BE2C (cell line): ENCODE data around the gene FMNL2.

ENCODE experiments used
- DNase-seq: peaks from one replicate; pipeline ENCODE4 v3.0.0-alpha.2; 2020
- H3K27me3 ChIP-seq: fragments of 250-450 bp; sonication (Bioruptor Pico); 2 replicates; pipeline ENCODE4 v1.5.1; 2020; ENCODE audit warnings: mild to moderate bottlenecking
- H3K36me3 ChIP-seq: fragments of 250-450 bp; sonication (Bioruptor Pico); 2 replicates; pipeline ENCODE4 v1.5.1; 2020; ENCODE audit warnings: mild to moderate bottlenecking
- H3K4me1 ChIP-seq: fragments of 250-450 bp; sonication (Bioruptor Pico); 2 replicates; pipeline ENCODE4 v1.5.1; 2020
- H3K4me3 ChIP-seq: 2 replicates; pipeline ENCODE4 v1.5.1; 2011; ENCODE audit warnings: low read depth, low read length
- H3K9me3 ChIP-seq: fragments of 250-450 bp; sonication (Bioruptor Pico); 2 replicates; pipeline ENCODE4 v1.5.1; 2020
- CTCF ChIP-seq: IDR thresholded peaks from 2 replicates; pipeline ENCODE4 v1.5.1; 2012; ENCODE audit warnings: mild to moderate bottlenecking, low read depth, low read length

FMNL2 gene

GRCh38 chr2:152611458-152612231 lies 276.7 kb downstream of the FMNL2 start:
- H3K4me3 ChIP-seq = no peak overlapping the region
- H3K27me3 ChIP-seq = no peaks in the 10 kb centered on the region
- TF ChIP-seq CTCF = no peak

GRCh38 chr2:152613235-152613634 lies 278.3 kb downstream of the FMNL2 start:
- no peak overlapping the region for H3K4me3 ChIP-seq
- H3K27me3 ChIP-seq = no peaks in the 10 kb centered on the region
- no peaks in the 10 kb centered on the region; the same call in 1 of the 2 replicates for H3K36me3 ChIP-seq
- no peaks in the 10 kb centered on the region for H3K9me3 ChIP-seq
- no peaks in the 10 kb centered on the region for H3K4me1 ChIP-seq
- TF ChIP-seq CTCF = no peak
- no peak for DNase-seq

More at GRCh38 chr2:152611458-152612231, 276.7 kb downstream of the FMNL2 start:
- no peaks in the 10 kb centered on the region for H3K4me1 ChIP-seq
- no peaks in the 10 kb centered on the region for H3K36me3 ChIP-seq
- DNase-seq = no peak
- no peaks in the 10 kb centered on the region for H3K9me3 ChIP-seq

- no peaks in the 10 kb centered on the region for H3K9me3 ChIP-seq
- no peaks in the 10 kb centered on the region for H3K4me1 ChIP-seq
- no peak for DNase-seq
- no peaks in the 10 kb centered on the region; the same call in 1 of the 2 replicates for H3K36me3 ChIP-seq
- H3K4me3 ChIP-seq = no peak overlapping the region
- no peaks in the 10 kb centered on the region for H3K27me3 ChIP-seq
- TF ChIP-seq CTCF = no peak
Measured at GRCh38 chr2:152615177-152615576, 280.2 kb downstream of the FMNL2 start.

- no peak for TF ChIP-seq CTCF
- Histone ChIP-seq H3K36me3 (no peaks in the 10 kb centered on the region; the same call in 1 of the 2 replicates), H3K27me3 (no peaks in the 10 kb centered on the region), H3K4me3 (no peak overlapping the region), H3K4me1 (no peaks in the 10 kb centered on the region), H3K9me3 (no peaks in the 10 kb centered on the region)
- no peak for DNase-seq
Measured at GRCh38 chr2:152617456-152618192, 282.6 kb downstream of the FMNL2 start.

GRCh38 chr2:152618193-152618564 lies 283.2 kb downstream of the FMNL2 start:
- Histone ChIP-seq H3K27me3 (no peaks in the 10 kb centered on the region), H3K4me3 (no peak overlapping the region), H3K9me3 (no peaks in the 10 kb centered on the region), H3K36me3 (no peaks in the 10 kb centered on the region; the same call in 1 of the 2 replicates), H3K4me1 (no peaks in the 10 kb centered on the region)
- no peak for TF ChIP-seq CTCF
- DNase-seq = no peak

GRCh38 chr2:152620208-152620607 lies 285.2 kb downstream of the FMNL2 start:
- no peak overlapping the region for H3K4me3 ChIP-seq
- no peak for DNase-seq
- no peaks in the 10 kb centered on the region; the same call in 1 of the 2 replicates for H3K36me3 ChIP-seq
- TF ChIP-seq CTCF = no peak
- H3K27me3 ChIP-seq = no peaks in the 10 kb centered on the region
- no peaks in the 10 kb centered on the region for H3K4me1 ChIP-seq
- no peaks in the 10 kb centered on the region for H3K9me3 ChIP-seq
